ENCODE results near the gene FBRS. TPM values are rescaled to one million over a fixed set of nuclear protein-coding genes. Genes with fewer than 3 reads are reported as not detected.

Gene FBRS
- total and polyA plus RNA-seq, 10 of the 15 experiments (the other 5 are each of a cell fraction or from before 2014, with no cell fraction given) = 0.45 to 87.6 (median 14.6) TPM

- peak; percentile 78 for TF ChIP-seq NR2C1 (IDR thresholded peaks at IDR 0.05)
- TF ChIP-seq BHLHE40 (IDR thresholded peaks at IDR 0.05; ENCODE audit: borderline replicate concordance in 1 of 2, low read depth in 2 of 2, low read length in 1 of 2) = peak; percentile 91 to 96
- TF ChIP-seq EGR1 (IDR thresholded peaks at IDR 0.05; ENCODE audit: borderline replicate concordance in 1 of 2, low read depth in 2 of 2, low read length in 2 of 2) = peak in 1 of 2 experiments; percentile 4; a peak in 1 of 3 replicates
- TF ChIP-seq ASH2L (IDR thresholded peaks at IDR 0.05; ENCODE audit: borderline replicate concordance, low read depth) = no peak
- TF ChIP-seq CHD2 (IDR thresholded peaks at IDR 0.05; ENCODE audit: borderline replicate concordance, low read depth, low read length) = peak; percentile 100; the same call in 1 of the 2 replicates
Observed at GRCh38 chr16:30697264-30698138, 39.3 kb downstream of the FBRS start (continued).

GRCh38 chr16:30698139-30698815, 40.0 kb downstream of the FBRS start:
- POLR2A ChIA-PET = interaction anchor here (1.0 to 2.3 kb wide), 4 partner anchors 38 to 113 kb away, joined by 3 to 36 read pairs (median 6); partner anchors contain the start of genes FBRS, PRR14 and ZNF785
- in situ Hi-C loops (cut with MboI) (loop anchor here (5.0 to 10.0 kb wide), 2 partner anchors 36 to 513 kb away; partner anchors contain the start of gene CORO1A), intact Hi-C loops (cut with micrococcal nuclease; ENCODE audit: unreplicated experiment) (loop anchor here (1.0 to 10.0 kb wide), 2 partner anchors 40 to 227 kb away; partner anchors contain the start of genes FBRS and FBXL19)
- peak overlapping the region; percentile 95 for H3K9ac ChIP-seq (ENCODE audit: control insufficient read depth, insufficient read depth, low read length)
- H3K4me3 ChIP-seq = peak overlapping the region; percentile 78
- no peaks in the 10 kb centered on the region for H4K20me1 ChIP-seq (ENCODE audit: control insufficient read depth, insufficient read depth)
- peak overlapping the region; percentile 89 for H2AFZ ChIP-seq (ENCODE audit: control insufficient read depth, low read depth, low read length)
- WGBS (ENCODE audit: insufficient coverage, insufficient replicate concordance, low lambda C conversion rate, missing lambda C conversion rate) = 1% methylated on average over 63 of the region's 76 CpGs
- RAD21 ChIA-PET (ENCODE audit: unreplicated experiment) = interaction anchor here (1.3 to 8.0 kb wide), 3 partner anchors 38 to 268 kb away, joined by 3 to 64 read pairs (median 5); partner anchors contain the start of genes DCTPP1 and FBRS
- no TSS peak for BruUV-seq (replicated peaks)
- H3K79me2 ChIP-seq (ENCODE audit: control insufficient read depth, insufficient read depth, low read length) = peaks cover 34% of the 10 kb centered on the region
- ATAC-seq (peak; percentile 82), DNase-seq (ENCODE audit: low read depth, low spot score) (peak; percentile 89), FAIRE-seq (peak; percentile 85)
- SMC1A ChIA-PET (ENCODE audit: uncharacterized antibody, unreplicated experiment) = interaction anchor here (0.6 to 6.9 kb wide), 9 partner anchors 24 to 606 kb away, joined by 3 to 80 read pairs (median 3); partner anchors contain the start of genes DCTPP1 and FBRS
- peak overlapping the region; percentile 98 for H3K27ac ChIP-seq (ENCODE audit: control insufficient read depth, insufficient read depth)
- no peaks in the 10 kb centered on the region for H3K9me3 ChIP-seq (replicated peaks; ENCODE audit: control insufficient read depth, insufficient read depth, low read length)
- H3K27me3 ChIP-seq (replicated peaks in 1 of 2; ENCODE audit: control insufficient read depth in 2 of 2, insufficient read depth in 2 of 2, low read length in 1 of 2) = no peaks in the 10 kb centered on the region
- H3K4me2 ChIP-seq (ENCODE audit: control insufficient read depth, insufficient read depth) = peak overlapping the region; percentile 89
- peaks cover 10% of the 10 kb centered on the region for H3K4me1 ChIP-seq (ENCODE audit: control insufficient read depth, insufficient read depth, low read length)
- CTCF ChIA-PET = interaction anchor here (0.9 to 5.8 kb wide), 10 partner anchors 13 to 140 kb away, joined by 3 to 61 read pairs (median 4); partner anchors contain the start of genes FBRS, PRR14 and ZNF764
- peaks cover 8 to 22% of the 10 kb centered on the region in 2 experiments for H3K36me3 ChIP-seq (ENCODE audit: control insufficient read depth in 2 of 2, insufficient read depth in 2 of 2, low read length in 1 of 2)
- TF ChIP-seq MEF2B (IDR thresholded peaks at IDR 0.05; ENCODE audit: partially characterized antibody, poor library complexity, severe bottlenecking) = peak; percentile 33
- TF ChIP-seq ZNF207 (IDR thresholded peaks at IDR 0.05; ENCODE audit: borderline replicate concordance) = peak; percentile 97
- no peak for TF ChIP-seq ZNF24 (IDR thresholded peaks at IDR 0.05)
- TF ChIP-seq BHLHE40 (IDR thresholded peaks at IDR 0.05; ENCODE audit: borderline replicate concordance in 1 of 2, low read depth in 2 of 2, low read length in 1 of 2) = no peak
- TF ChIP-seq ZNF687 (IDR thresholded peaks at IDR 0.05) = peak; percentile 21; the same call in 1 of the 2 replicates
- peak; percentile 98 for TF ChIP-seq CBFB (IDR thresholded peaks at IDR 0.05; ENCODE audit: low read depth)
- no peak; the same call in none of the 2 replicates for TF ChIP-seq NR2C1 (IDR thresholded peaks at IDR 0.05)
- no peak for TF ChIP-seq IRF3 (IDR thresholded peaks at IDR 0.05)
- peak; percentile 74; the same call in 1 of the 2 replicates for TF ChIP-seq ZBED1 (IDR thresholded peaks at IDR 0.05; ENCODE audit: borderline replicate concordance)
